Astrocyte of the spinal cord (primary cell): Measurements from ENCODE around the gene SLC34A1.

Source experiments
- DNase-seq: peaks from one replicate; pipeline ENCODE4 v3.0.0; 2011; ENCODE audit warnings: low read depth, low spot score
- H3K4me3 ChIP-seq: 2 replicates; pipeline ENCODE4 v1.5.1; 2011; ENCODE audit warnings: low read depth, mild to moderate bottlenecking, low read length, moderate library complexity
- in situ Hi-C: cut with HindIII; loops from 2 replicates; pipeline ENCODE4 v1.10.0; 2017; ENCODE audit warnings: low sequenced_read_pairs
- TF ChIP-seq, protein P1 (sequence below): IDR thresholded peaks from 2 replicates; pipeline ENCODE4 v1.5.1; 2012; ENCODE audit warnings: low read depth, mild to moderate bottlenecking, low read length, inconsistent platforms

The SLC34A1 gene

GRCh38 chr5:177440990-177441780 lies 57.0 kb downstream of the SLC34A1 start:
- in situ Hi-C loops: no loop called here
- H3K4me3 ChIP-seq: no peak overlapping the region
- DNase-seq: no peak
- TF ChIP-seq, protein P1, sequence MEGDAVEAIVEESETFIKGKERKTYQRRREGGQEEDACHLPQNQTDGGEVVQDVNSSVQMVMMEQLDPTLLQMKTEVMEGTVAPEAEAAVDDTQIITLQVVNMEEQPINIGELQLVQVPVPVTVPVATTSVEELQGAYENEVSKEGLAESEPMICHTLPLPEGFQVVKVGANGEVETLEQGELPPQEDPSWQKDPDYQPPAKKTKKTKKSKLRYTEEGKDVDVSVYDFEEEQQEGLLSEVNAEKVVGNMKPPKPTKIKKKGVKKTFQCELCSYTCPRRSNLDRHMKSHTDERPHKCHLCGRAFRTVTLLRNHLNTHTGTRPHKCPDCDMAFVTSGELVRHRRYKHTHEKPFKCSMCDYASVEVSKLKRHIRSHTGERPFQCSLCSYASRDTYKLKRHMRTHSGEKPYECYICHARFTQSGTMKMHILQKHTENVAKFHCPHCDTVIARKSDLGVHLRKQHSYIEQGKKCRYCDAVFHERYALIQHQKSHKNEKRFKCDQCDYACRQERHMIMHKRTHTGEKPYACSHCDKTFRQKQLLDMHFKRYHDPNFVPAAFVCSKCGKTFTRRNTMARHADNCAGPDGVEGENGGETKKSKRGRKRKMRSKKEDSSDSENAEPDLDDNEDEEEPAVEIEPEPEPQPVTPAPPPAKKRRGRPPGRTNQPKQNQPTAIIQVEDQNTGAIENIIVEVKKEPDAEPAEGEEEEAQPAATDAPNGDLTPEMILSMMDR: no peak

GRCh38 chr5:177442066-177442826 lies 58.0 kb downstream of the SLC34A1 start:
- TF ChIP-seq, protein P1: no peak
- H3K4me3 ChIP-seq: no peak overlapping the region
- no peak for DNase-seq
- in situ Hi-C loops: no loop called here

GRCh38 chr5:177443144-177443983 lies 59.1 kb downstream of the SLC34A1 start:
- in situ Hi-C loops: no loop called here
- H3K4me3 ChIP-seq: no peak overlapping the region
- no peak for DNase-seq
- TF ChIP-seq, protein P1: no peak

DNA sequence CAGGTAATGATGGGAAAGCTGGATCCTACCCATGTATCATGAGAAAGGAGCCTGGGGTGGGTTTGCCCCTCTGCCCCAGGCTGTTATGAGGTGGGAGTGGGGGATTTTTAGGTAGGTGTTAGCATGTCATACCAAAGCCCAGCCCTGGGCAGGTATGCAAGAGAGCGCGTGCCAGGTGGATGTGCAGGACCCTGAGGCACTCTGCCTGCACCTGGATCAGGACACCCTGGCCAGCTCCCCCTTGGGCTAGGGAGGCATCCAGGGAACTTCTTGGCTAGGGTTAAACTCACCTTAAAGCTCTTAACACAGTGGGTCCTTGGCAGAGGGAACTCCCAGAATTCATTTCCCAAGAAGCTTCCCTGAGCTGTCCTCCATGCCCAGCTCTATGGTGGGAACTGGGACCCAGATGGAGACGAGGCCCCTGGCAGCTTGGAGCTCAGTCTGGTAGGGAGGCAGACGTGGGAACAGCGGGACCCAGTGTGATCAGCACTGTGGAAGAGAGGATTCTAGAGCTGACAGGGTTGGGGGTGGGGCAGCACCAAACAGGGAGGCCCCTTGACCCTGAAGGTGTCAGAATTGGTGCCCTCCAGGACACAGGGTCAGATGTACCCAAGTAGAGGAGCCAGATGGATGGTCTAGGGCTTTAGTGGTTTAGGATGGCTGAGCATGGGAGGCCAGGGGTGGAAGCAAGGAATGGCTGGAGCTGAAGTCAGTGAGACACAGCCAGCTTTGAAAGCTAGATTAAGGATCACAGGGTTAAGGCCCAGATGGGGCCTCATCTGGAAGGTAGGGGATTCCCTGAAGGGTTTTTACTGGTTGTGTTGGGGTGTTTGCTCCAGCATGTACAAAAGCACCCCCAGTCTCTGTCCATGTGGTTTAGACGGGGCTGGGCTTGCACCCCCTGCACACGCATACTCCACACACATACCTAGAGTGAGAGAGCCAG lies 60.1 kb downstream of the SLC34A1 start:
- TF ChIP-seq, protein P1: no peak
- no peak overlapping the region for H3K4me3 ChIP-seq
- no peak for DNase-seq
- in situ Hi-C loops: no loop called here

DNA sequence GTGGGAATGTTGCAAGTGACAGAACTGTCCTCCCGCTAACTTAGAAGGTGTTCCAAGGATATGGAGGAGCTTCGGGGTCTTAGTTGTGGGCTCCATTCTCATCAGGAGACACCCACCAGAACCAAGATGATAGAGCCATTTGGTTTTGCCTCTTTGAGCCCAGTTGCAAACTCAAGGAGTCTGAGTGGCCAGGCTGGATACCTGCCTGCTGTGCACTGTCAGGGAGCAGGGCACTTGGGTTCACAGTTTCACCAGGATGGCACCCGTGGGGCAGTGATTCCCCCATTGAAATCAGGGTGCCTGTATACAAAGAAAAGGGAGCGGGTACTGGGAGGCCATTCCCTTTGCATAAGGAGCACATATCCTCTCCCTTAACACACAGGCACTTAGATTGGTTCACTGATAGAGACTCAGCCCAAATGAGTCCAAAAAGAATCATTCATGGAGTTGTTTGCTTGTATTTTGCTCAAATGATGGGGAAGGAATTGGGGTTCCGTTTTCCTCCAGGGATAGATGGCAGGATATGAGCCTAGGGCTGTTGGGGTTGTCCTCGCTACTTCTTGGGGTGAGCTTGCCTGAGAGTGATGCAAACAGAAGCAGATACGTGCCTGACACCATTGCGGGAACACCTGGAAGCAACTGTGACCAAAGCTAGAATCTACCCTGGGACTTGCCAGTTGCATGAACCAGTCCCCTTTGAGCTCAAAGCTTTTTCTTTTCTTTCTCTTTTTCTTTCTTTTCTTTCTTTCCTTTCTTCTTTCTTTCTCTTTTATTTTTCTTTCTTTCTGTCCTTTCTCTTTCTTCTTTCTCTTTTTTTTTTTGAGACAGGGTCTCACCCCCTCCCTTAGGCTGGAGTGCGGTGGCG lies 61.0 kb downstream of the SLC34A1 start:
- no peak overlapping the region for H3K4me3 ChIP-seq
- TF ChIP-seq, protein P1: no peak
- no peak for DNase-seq
- in situ Hi-C loops: no loop called here
